HCT116 (cell line): ENCODE results near the gene YBX1. TPM values are rescaled to one million over a fixed set of nuclear protein-coding genes. Genes with fewer than 3 reads are reported as not detected.

ENCODE experiments used
- ATAC-seq: fragments of 200-7000 bp; cut with Tn5 transposase; 2 replicates; pipeline ENCODE4 v1.9.1; 2020; ENCODE audit warnings: mild to moderate bottlenecking, moderate library complexity
- BruUV-seq: library from RNA; stranded (reverse); fragments of 400-500 nt; replicated peaks from 2 replicates; lab custom pipeline; 2021; lab: Mats Ljungman, UMichigan
- CTCF ChIA-PET: fragments of 300-600 bp; sonication (Branson Sonifier 250); formaldehyde crosslinking; loops from one replicate; lab custom pipeline; 2021; ENCODE audit warnings: antibody characterized with exemption; lab: Charles Lee
- POLR2A ChIA-PET: fragments of 300-600, 350-600 bp; sonication (Branson Sonifier 250); formaldehyde crosslinking; loops from one replicate; lab custom pipeline; 2021; ENCODE audit warnings: antibody characterized with exemption; lab: Charles Lee
- RAD21 ChIA-PET, 2 experiments: fragments of 300-600 bp; sonication (Branson Sonifier 250); formaldehyde crosslinking; loops; one replicate each; lab custom pipeline; 2023; ENCODE audit warnings: low total read pairs in 2 of 2; ENCODE audit not compliant: uncharacterized antibody in 2 of 2, unreplicated experiment in 2 of 2, low non-redundant PET in 1 of 2; lab: Charles Lee
- DNase-seq: peaks from one replicate; pipeline ENCODE4 v3.0.0-alpha.2; 2010; ENCODE audit warnings: low read depth, low spot score
- H2AFZ ChIP-seq: fragments of 200-600 bp; shearing (Covaris generic), sonication (generic); 2 replicates; pipeline ENCODE4 v1.6.1; 2017; ENCODE audit warnings: low read depth, mixed run types, mixed read lengths, antibody characterized with exemption, low read length; ENCODE audit not compliant: poor library complexity, severe bottlenecking
- H3K27ac ChIP-seq: 2 replicates; pipeline ENCODE4 v1.5.1; 2012; ENCODE audit warnings: low read depth, low read length
- H3K27me3 ChIP-seq: fragments of 200-600 bp; sonication (generic); 2 replicates; pipeline ENCODE4 v1.6.1; 2016; ENCODE audit warnings: mixed run types, low read length, mixed read lengths; ENCODE audit not compliant: insufficient read depth
- H3K36me3 ChIP-seq, 2 experiments: fragments of 200-500 bp in 1 of 2; fragments of 200-600 bp in 1 of 2; sonication (Bioruptor generic) in 1 of 2; sonication (generic) in 1 of 2; 2 replicates each; pipeline versions ENCODE4 v1.5.1 to v1.6.1; 2014 to 2016; ENCODE audit warnings: low read length in 2 of 2, inconsistent platforms in 1 of 2, mixed read lengths in 1 of 2, mixed run types in 1 of 2; ENCODE audit not compliant: insufficient read depth in 2 of 2, control insufficient read depth in 1 of 2
- H3K4me1 ChIP-seq, 2 experiments: fragments of 200-600 bp in 1 of 2; sonication (generic) in 1 of 2; 2 replicates each; pipeline versions ENCODE4 v1.5.1 to v1.6.1; 2012 to 2017; ENCODE audit warnings: low read length in 2 of 2, inconsistent platforms in 1 of 2, mild to moderate bottlenecking in 1 of 2, mixed read lengths in 1 of 2, mixed run types in 1 of 2, moderate library complexity in 1 of 2; ENCODE audit not compliant: insufficient read depth in 2 of 2, control insufficient read depth in 1 of 2
- H3K4me2 ChIP-seq: fragments of 200-600 bp; sonication (generic); 2 replicates; pipeline ENCODE4 v1.6.1; 2017; ENCODE audit warnings: mixed run types, low read length, mixed read lengths
- H3K4me3 ChIP-seq, 2 experiments: fragments of 200-600 bp in 1 of 2; sonication (generic) in 1 of 2; replicated peaks in 1 of 2; 2 replicates each; pipeline ENCODE4 v1.5.1; 2011 to 2016; ENCODE audit warnings: low read length in 2 of 2, control low read depth in 1 of 2, low read depth in 1 of 2, mild to moderate bottlenecking in 1 of 2, mixed read lengths in 1 of 2, mixed run types in 1 of 2
- H3K79me2 ChIP-seq: fragments of 200-600 bp; sonication (generic); 2 replicates; pipeline ENCODE4 v1.6.1; 2017; ENCODE audit warnings: mild to moderate bottlenecking, mixed run types, low read length, moderate library complexity, mixed read lengths; ENCODE audit not compliant: insufficient read depth
- H3K9ac ChIP-seq: fragments of 200-600 bp; sonication (generic); 2 replicates; pipeline ENCODE4 v1.6.1; 2016; ENCODE audit warnings: low read length, mixed read lengths
- H3K9me2 ChIP-seq: fragments of 200-600 bp; sonication (generic), shearing (Covaris generic); 2 replicates; pipeline ENCODE4 v1.6.1; 2017; ENCODE audit warnings: mixed run types, mild to moderate bottlenecking, moderate library complexity; ENCODE audit not compliant: insufficient read depth
- H3K9me3 ChIP-seq, 2 experiments: fragments of 200-500 bp in 1 of 2; fragments of 200-600 bp in 1 of 2; sonication (Bioruptor generic) in 1 of 2; sonication (generic) in 1 of 2; 2 replicates each; pipeline ENCODE4 v1.6.1; 2014 to 2017; ENCODE audit warnings: low read length in 2 of 2, mixed read lengths in 2 of 2, inconsistent platforms in 1 of 2, low read depth in 1 of 2, mild to moderate bottlenecking in 1 of 2, mixed run types in 1 of 2, moderate library complexity in 1 of 2; ENCODE audit not compliant: control insufficient read depth in 1 of 2, insufficient read depth in 1 of 2
- H4K20me1 ChIP-seq: fragments of 200-600 bp; sonication (generic), shearing (Covaris generic); 2 replicates; pipeline ENCODE4 v1.6.1; 2017; ENCODE audit warnings: mixed run types, mild to moderate bottlenecking, moderate library complexity; ENCODE audit not compliant: insufficient read depth
- CBX3 ChIP-seq: IDR thresholded peaks from 2 replicates; pipeline ENCODE4 v1.6.1; 2012; ENCODE audit warnings: low read depth
- EGR1 ChIP-seq: IDR thresholded peaks from 2 replicates; pipeline ENCODE4 v1.6.1; 2012; ENCODE audit warnings: low read depth
- ELF1 ChIP-seq: IDR thresholded peaks from 2 replicates; pipeline ENCODE4 v1.6.1; 2012; ENCODE audit warnings: low read depth, borderline replicate concordance
- EZH2phosphoT487 ChIP-seq: fragments of 200-600 bp; IDR thresholded peaks from 2 replicates; pipeline ENCODE4 v1.6.1; 2018; ENCODE audit warnings: antibody characterized with exemption, borderline replicate concordance
- JUND ChIP-seq: IDR thresholded peaks from 2 replicates; pipeline ENCODE4 v1.6.1; 2012
- POLR2A ChIP-seq: IDR thresholded peaks from 2 replicates; pipeline ENCODE4 v1.7.0; 2011; ENCODE audit warnings: borderline replicate concordance; ENCODE audit not compliant: insufficient read depth, insufficient read length; ENCODE audit errors: extremely low read depth
- RAD21 ChIP-seq: IDR thresholded peaks from 2 replicates; pipeline ENCODE4 v1.6.1; 2012; ENCODE audit warnings: low read depth, mild to moderate bottlenecking
- SIN3A ChIP-seq: IDR thresholded peaks from 2 replicates; pipeline ENCODE4 v1.6.1; 2012; ENCODE audit warnings: low read depth
- SP1 ChIP-seq: IDR thresholded peaks from 2 replicates; pipeline ENCODE4 v1.6.1; 2012; ENCODE audit warnings: low read depth
- TCF7L2 ChIP-seq: IDR thresholded peaks from 2 replicates; pipeline ENCODE4 v1.7.0; 2011; ENCODE audit warnings: borderline replicate concordance, inconsistent platforms; ENCODE audit not compliant: insufficient read depth, insufficient read length; ENCODE audit errors: extremely low read depth
- YY1 ChIP-seq: IDR thresholded peaks from 2 replicates; pipeline ENCODE4 v1.6.1; 2011; ENCODE audit warnings: low read length, low read depth, moderate library complexity, mild to moderate bottlenecking; ENCODE audit not compliant: insufficient replicate concordance; ENCODE audit errors: extremely low read depth
- ZFX ChIP-seq: fragments of 450-650 bp; IDR thresholded peaks from 2 replicates; pipeline ENCODE4 v1.6.1; 2017
- ZNF274 ChIP-seq: fragments of 200-500 bp; sonication (Bioruptor generic); IDR thresholded peaks from 2 replicates; pipeline ENCODE4 v1.6.1; 2014; ENCODE audit warnings: mild to moderate bottlenecking, low read depth, low read length, inconsistent platforms
- intact Hi-C: fragments of 100-400 bp; cut with micrococcal nuclease; formaldehyde crosslinking; loops from 2 replicates; pipeline ENCODE4 v1.10.0; 2022
- total RNA-seq: library from RNA; stranded (reverse); gene quantifications from one replicate; pipeline ENCODE4 v1.2.1, GENCODE V29; 2021; ENCODE audit not compliant: unreplicated experiment
- TF ChIP-seq, protein P1 (sequence below): IDR thresholded peaks from 2 replicates; pipeline ENCODE4 v1.6.1; 2012; ENCODE audit warnings: low read depth
- TF ChIP-seq, protein P2 (sequence below): IDR thresholded peaks from 2 replicates; pipeline ENCODE4 v1.6.1; 2011; ENCODE audit warnings: mild to moderate bottlenecking, low read length, moderate library complexity; ENCODE audit not compliant: insufficient replicate concordance; ENCODE audit errors: extremely low read depth
- TF ChIP-seq, protein P3 (sequence below): IDR thresholded peaks from 2 replicates; pipeline ENCODE4 v1.6.1; 2012

The YBX1 gene
- total RNA-seq, 1 experiment from 2014 or later: 1,009 TPM

DNA sequence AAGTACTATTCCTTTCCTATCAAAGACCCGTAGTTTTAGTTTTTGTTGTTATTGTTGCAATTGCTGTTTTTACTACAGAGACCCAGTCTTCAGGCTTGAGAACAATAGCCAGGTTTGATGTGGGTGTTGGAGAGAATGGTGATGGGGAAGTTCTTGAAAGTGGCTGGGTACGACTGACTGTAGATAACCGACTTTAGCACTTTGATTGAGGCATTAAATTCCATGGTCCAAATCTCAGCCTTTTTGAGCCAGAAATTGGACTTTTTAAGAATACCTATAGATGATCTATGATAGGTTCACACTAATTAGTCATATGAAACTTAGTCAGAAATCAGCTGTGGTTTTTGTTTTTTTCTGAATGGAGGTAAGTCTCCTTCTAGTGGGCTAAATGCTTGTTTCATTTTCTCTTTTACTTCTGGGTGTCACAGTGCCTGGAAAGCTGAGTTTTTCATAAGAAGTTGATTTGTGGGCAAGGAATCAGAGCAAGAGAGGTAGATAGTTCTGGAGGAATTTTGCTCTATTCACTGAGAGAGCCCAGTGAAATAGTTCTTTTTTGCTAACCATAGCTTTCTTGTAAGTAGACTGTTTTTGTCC, 21.2 kb upstream of the YBX1 start:
- H4K20me1 ChIP-seq: no peaks in the 10 kb centered on the region
- H3K4me3 ChIP-seq: no peak overlapping the region
- H3K36me3 ChIP-seq: peaks cover 19 to 47% of the 10 kb centered on the region in 2 experiments
- CTCF ChIA-PET: no interaction called here
- BruUV-seq: no TSS peak
- H3K27ac ChIP-seq: no peak overlapping the region
- no peaks in the 10 kb centered on the region for H3K9me2 ChIP-seq
- no peak for TF ChIP-seq SP1
- no peak for TF ChIP-seq ELF1
- TF ChIP-seq EZH2phosphoT487: no peak
- TF ChIP-seq, protein P1, sequence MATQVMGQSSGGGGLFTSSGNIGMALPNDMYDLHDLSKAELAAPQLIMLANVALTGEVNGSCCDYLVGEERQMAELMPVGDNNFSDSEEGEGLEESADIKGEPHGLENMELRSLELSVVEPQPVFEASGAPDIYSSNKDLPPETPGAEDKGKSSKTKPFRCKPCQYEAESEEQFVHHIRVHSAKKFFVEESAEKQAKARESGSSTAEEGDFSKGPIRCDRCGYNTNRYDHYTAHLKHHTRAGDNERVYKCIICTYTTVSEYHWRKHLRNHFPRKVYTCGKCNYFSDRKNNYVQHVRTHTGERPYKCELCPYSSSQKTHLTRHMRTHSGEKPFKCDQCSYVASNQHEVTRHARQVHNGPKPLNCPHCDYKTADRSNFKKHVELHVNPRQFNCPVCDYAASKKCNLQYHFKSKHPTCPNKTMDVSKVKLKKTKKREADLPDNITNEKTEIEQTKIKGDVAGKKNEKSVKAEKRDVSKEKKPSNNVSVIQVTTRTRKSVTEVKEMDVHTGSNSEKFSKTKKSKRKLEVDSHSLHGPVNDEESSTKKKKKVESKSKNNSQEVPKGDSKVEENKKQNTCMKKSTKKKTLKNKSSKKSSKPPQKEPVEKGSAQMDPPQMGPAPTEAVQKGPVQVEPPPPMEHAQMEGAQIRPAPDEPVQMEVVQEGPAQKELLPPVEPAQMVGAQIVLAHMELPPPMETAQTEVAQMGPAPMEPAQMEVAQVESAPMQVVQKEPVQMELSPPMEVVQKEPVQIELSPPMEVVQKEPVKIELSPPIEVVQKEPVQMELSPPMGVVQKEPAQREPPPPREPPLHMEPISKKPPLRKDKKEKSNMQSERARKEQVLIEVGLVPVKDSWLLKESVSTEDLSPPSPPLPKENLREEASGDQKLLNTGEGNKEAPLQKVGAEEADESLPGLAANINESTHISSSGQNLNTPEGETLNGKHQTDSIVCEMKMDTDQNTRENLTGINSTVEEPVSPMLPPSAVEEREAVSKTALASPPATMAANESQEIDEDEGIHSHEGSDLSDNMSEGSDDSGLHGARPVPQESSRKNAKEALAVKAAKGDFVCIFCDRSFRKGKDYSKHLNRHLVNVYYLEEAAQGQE: no peak
- no peak for TF ChIP-seq EGR1
- no peak for TF ChIP-seq ZNF274
- no peak for TF ChIP-seq POLR2A
- TF ChIP-seq TCF7L2: no peak
- TF ChIP-seq, protein P2, sequence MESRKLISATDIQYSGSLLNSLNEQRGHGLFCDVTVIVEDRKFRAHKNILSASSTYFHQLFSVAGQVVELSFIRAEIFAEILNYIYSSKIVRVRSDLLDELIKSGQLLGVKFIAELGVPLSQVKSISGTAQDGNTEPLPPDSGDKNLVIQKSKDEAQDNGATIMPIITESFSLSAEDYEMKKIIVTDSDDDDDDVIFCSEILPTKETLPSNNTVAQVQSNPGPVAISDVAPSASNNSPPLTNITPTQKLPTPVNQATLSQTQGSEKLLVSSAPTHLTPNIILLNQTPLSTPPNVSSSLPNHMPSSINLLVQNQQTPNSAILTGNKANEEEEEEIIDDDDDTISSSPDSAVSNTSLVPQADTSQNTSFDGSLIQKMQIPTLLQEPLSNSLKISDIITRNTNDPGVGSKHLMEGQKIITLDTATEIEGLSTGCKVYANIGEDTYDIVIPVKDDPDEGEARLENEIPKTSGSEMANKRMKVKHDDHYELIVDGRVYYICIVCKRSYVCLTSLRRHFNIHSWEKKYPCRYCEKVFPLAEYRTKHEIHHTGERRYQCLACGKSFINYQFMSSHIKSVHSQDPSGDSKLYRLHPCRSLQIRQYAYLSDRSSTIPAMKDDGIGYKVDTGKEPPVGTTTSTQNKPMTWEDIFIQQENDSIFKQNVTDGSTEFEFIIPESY: no peak
- no peak for TF ChIP-seq JUND
- TF ChIP-seq YY1: no peak
- TF ChIP-seq, protein P3, sequence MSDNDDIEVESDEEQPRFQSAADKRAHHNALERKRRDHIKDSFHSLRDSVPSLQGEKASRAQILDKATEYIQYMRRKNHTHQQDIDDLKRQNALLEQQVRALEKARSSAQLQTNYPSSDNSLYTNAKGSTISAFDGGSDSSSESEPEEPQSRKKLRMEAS: no peak
- no peak for TF ChIP-seq ZFX
- no peak for TF ChIP-seq SIN3A
- no peak for TF ChIP-seq CBX3
- TF ChIP-seq RAD21: no peak
- TF ChIP-seq, all 23 proteins: peak for 0
- intact Hi-C loops: no loop called here
- Histone ChIP-seq H3K79me2 (peaks cover 66% of the 10 kb centered on the region), H3K4me2 (no peak overlapping the region), H3K27me3 (no peaks in the 10 kb centered on the region), H3K4me1 (peaks cover 11 to 21% of the 10 kb centered on the region in 2 experiments; a peak in 3 of 4 replicates), H2AFZ (no peak overlapping the region), H3K9ac (no peak overlapping the region), H3K9me3 (no peaks in the 10 kb centered on the region)
- ChIA-PET RAD21 (no interaction called here), POLR2A (no interaction called here)
- no peak for DNase-seq
- ATAC-seq: no peak
